HepG2 (cell line): ENCODE measurements around the gene BBS1. TPM values are rescaled to one million over a fixed set of nuclear protein-coding genes. Genes with fewer than 3 reads are reported as not detected.

Experiments
- ATAC-seq: fragments of 200-7000 bp; cut with Tn5 transposase; 3 replicates; pipeline ENCODE4 v1.9.1; 2020; ENCODE audit warnings: mild to moderate bottlenecking, moderate library complexity
- BruUV-seq: library from RNA; stranded (reverse); fragments of 400-500 nt; replicated peaks from 2 replicates; lab custom pipeline; 2021; lab: Mats Ljungman, UMichigan
- CTCF ChIA-PET: fragments of 300-600 bp; formaldehyde crosslinking; extraction: SDS; loops from one replicate; lab custom pipeline; 2021; ENCODE audit warnings: low total read pairs, inconsistent platforms, low intra/inter-chr PET ratio; lab: Yijun Ruan, JAX
- POLR2A ChIA-PET: fragments of 350-600 bp; sonication (Branson Sonifier 250); formaldehyde crosslinking; loops from one replicate; lab custom pipeline; 2020; ENCODE audit warnings: antibody characterized with exemption, inconsistent platforms; lab: Yijun Ruan, JAX
- DNase-seq: peaks from one replicate; pipeline ENCODE4 v3.0.0-alpha.2; 2015; ENCODE audit warnings: low spot score
- FAIRE-seq: peaks from 3 replicates; lab custom pipeline; 2011; peaks lifted over from hg19 to GRCh38; lab: Jason Lieb, UNC
- H2AFZ ChIP-seq: one replicate; pipeline ENCODE4 v1.6.1; 2011; ENCODE audit warnings: low read length, inconsistent platforms
- H3K27ac ChIP-seq: fragments of 300-600 bp; 3 replicates; pipeline ENCODE4 v1.8.0; 2011; ENCODE audit warnings: mixed run types, mild to moderate bottlenecking, mixed read lengths, low read length, inconsistent platforms; ENCODE audit not compliant: insufficient read depth; ENCODE audit errors: extremely low read length
- H3K27me3 ChIP-seq, 2 experiments: fragments of 200-600 bp in 1 of 2; 2 replicates in 1 of 2; 3 replicates in 1 of 2; pipeline versions ENCODE4 v1.6.0 to v1.8.0; 2011; ENCODE audit warnings: low read length in 2 of 2, mild to moderate bottlenecking in 2 of 2, moderate library complexity in 2 of 2, inconsistent platforms in 1 of 2; ENCODE audit not compliant: insufficient read depth in 2 of 2, control insufficient read depth in 1 of 2
- H3K36me3 ChIP-seq, 2 experiments: fragments of 200-600 bp in 1 of 2; replicated peaks in 1 of 2; 2 replicates in 1 of 2; 3 replicates in 1 of 2; pipeline versions ENCODE4 v1.5.1 to v1.8.0; 2011; ENCODE audit warnings: low read length in 2 of 2, inconsistent platforms in 1 of 2; ENCODE audit not compliant: insufficient read depth in 2 of 2, control insufficient read depth in 1 of 2
- H3K4me1 ChIP-seq: 2 replicates; pipeline ENCODE4 v1.5.1; 2012; ENCODE audit warnings: low read length, inconsistent platforms; ENCODE audit not compliant: insufficient read depth
- H3K4me2 ChIP-seq: 2 replicates; pipeline ENCODE4 v1.6.0; 2011; ENCODE audit warnings: low read depth, low read length, inconsistent platforms
- H3K4me3 ChIP-seq, 3 experiments: fragments of 200-600 bp in 1 of 3; sonication (generic), shearing (Covaris generic) in 1 of 3; replicated peaks in 1 of 3; 2 replicates each; pipeline ENCODE4 v1.5.1; 2011 to 2016; ENCODE audit warnings: low read length in 3 of 3, inconsistent platforms in 2 of 3, low read depth in 2 of 3, mild to moderate bottlenecking in 2 of 3, control low read depth in 1 of 3, mixed read lengths in 1 of 3; ENCODE audit not compliant: insufficient read depth in 1 of 3
- H3K79me2 ChIP-seq: one replicate; pipeline ENCODE4 v1.6.1; 2011; ENCODE audit warnings: low read length, inconsistent platforms; ENCODE audit not compliant: insufficient read depth
- H3K9ac ChIP-seq: 2 replicates; pipeline ENCODE4 v1.6.0; 2011; ENCODE audit warnings: mild to moderate bottlenecking, low read depth, low read length, inconsistent platforms; ENCODE audit not compliant: insufficient read depth
- H3K9me3 ChIP-seq: 2 replicates; pipeline ENCODE4 v1.5.1; 2012; ENCODE audit warnings: mild to moderate bottlenecking, low read length
- H4K20me1 ChIP-seq: 2 replicates; pipeline ENCODE4 v1.6.0; 2011; ENCODE audit warnings: inconsistent platforms, mild to moderate bottlenecking, low read length, moderate library complexity; ENCODE audit not compliant: insufficient read depth
- ELK4 ChIP-seq: sonication (generic); formaldehyde crosslinking; IDR thresholded peaks from 2 replicates; pipeline ENCODE4 v1.9.0; 2021; ENCODE audit warnings: missing genetic modification reagents, borderline replicate concordance
- HES4 ChIP-seq: sonication (generic); formaldehyde crosslinking; IDR thresholded peaks from 2 replicates; pipeline ENCODE4 v1.9.0; 2021; ENCODE audit warnings: mild to moderate bottlenecking, missing genetic modification reagents, borderline replicate concordance
- RARA ChIP-seq: IDR thresholded peaks from 2 replicates; pipeline ENCODE4 v1.6.1; 2016; ENCODE audit warnings: missing genetic modification reagents, missing compliant biosample characterization
- ZNF768 ChIP-seq: sonication (generic); formaldehyde crosslinking; IDR thresholded peaks from 2 replicates; pipeline ENCODE4 v1.4.0; 2020; ENCODE audit warnings: missing genetic modification reagents
- ZNF883 ChIP-seq: sonication (generic); formaldehyde crosslinking; IDR thresholded peaks from 2 replicates; pipeline ENCODE4 v1.5.1; 2020; ENCODE audit warnings: mild to moderate bottlenecking, missing genetic modification reagents; ENCODE audit errors: not compliant biosample characterization
- WGBS: methylation state at CpG from one replicate; pipeline ENCODE4 v1.1.6; 2017; ENCODE audit warnings: low lambda C conversion rate; 5-methylcytosine and 5-hydroxymethylcytosine counted together
- in situ Hi-C: cut with HindIII; loops from 2 replicates; pipeline ENCODE4 v1.10.0; 2017; ENCODE audit warnings: low pct_unique_long_range_greater_than_20kb; ENCODE audit not compliant: extremely low pct_ligation_motif_present
- intact Hi-C: fragments of 100-400 bp; cut with micrococcal nuclease; formaldehyde crosslinking; loops from one replicate; pipeline ENCODE4 v1.10.0; 2022; ENCODE audit not compliant: unreplicated experiment
- polyA plus RNA-seq, 8 experiments: library from polyadenylated mRNA; depleted of rRNA in 3 of 8; stranded (reverse) in 7 of 8; unstranded in 1 of 8; fragments of >200 nt; fragmentation: Illumina TruSeq in 4 of 8; extraction: Trizol in 4 of 8; gene quantifications; 2 replicates each; pipeline versions ENCODE4 v1.2.1 to v1.2.3, GENCODE V29; 2011 to 2016; ENCODE audit warnings: low read depth in 4 of 8, missing spikeins in 1 of 8, mixed read lengths in 1 of 8; ENCODE audit not compliant: insufficient read depth in 1 of 8
- total RNA-seq, 5 experiments: library from RNA; depleted of rRNA; stranded (reverse); fragments of >200 nt; fragmentation: Illumina TruSeq; extraction: Trizol; gene quantifications; 2 replicates each; pipeline ENCODE4 v1.2.3, GENCODE V29; 2016; ENCODE audit warnings: low read depth in 1 of 5

BBS1 gene
- total and polyA plus RNA-seq, 2 of the 13 experiments (the other 11 are each of a cell fraction or from before 2014, with no cell fraction given): 11.7 to 14.1 TPM

- DNase-seq (no peak), ATAC-seq (no peak), FAIRE-seq (no peak)
- H2AFZ ChIP-seq: no peak overlapping the region
- H4K20me1 ChIP-seq: no peaks in the 10 kb centered on the region; the same call in 1 of the 2 replicates
- TF ChIP-seq HES4 (CRISPR knock-in tag): no peak
- peak; percentile 64; the same call in 1 of the 2 replicates for TF ChIP-seq ZNF768
- H3K79me2 ChIP-seq: no peaks in the 10 kb centered on the region
- intact Hi-C loops (no loop called here), in situ Hi-C loops (no loop called here)
- H3K27me3 ChIP-seq: peaks cover 0 to 12% of the 10 kb centered on the region in 2 experiments; a peak in 3 of 5 replicates
- H3K4me2 ChIP-seq: no peak overlapping the region
- no peaks in the 10 kb centered on the region for H3K9me3 ChIP-seq
- POLR2A ChIA-PET: interaction anchor here (1.3 to 3.4 kb wide), 2 partner anchors 11 kb away, joined by 11 to 48 read pairs; partner anchors contain the start of gene DPP3
- H3K27ac ChIP-seq: no peak overlapping the region
- WGBS: 97% methylated on average over 5 of the region's 6 CpGs
- CTCF ChIA-PET: no interaction called here
- BruUV-seq: no TSS peak
- peaks cover 0 to 2% of the 10 kb centered on the region in 2 experiments; a peak in 2 of 5 replicates for H3K36me3 ChIP-seq
- no peak overlapping the region for H3K4me3 ChIP-seq
- H3K4me1 ChIP-seq: peaks cover 26% of the 10 kb centered on the region
- no peak overlapping the region for H3K9ac ChIP-seq
Observed at GRCh38 chr11:66468691-66469090, 41.7 kb upstream of the BBS1 start.

GRCh38 chr11:66469441-66469840 is 41.0 kb upstream of the BBS1 start:
- FAIRE-seq: no peak
- CTCF ChIA-PET: no interaction called here
- no peak for DNase-seq
- no peak overlapping the region for H3K27ac ChIP-seq
- TF ChIP-seq RARA (no peak), ELK4 (CRISPR knock-in tag) (no peak), ZNF883 (CRISPR knock-in tag) (no peak)
- H4K20me1 ChIP-seq: no peaks in the 10 kb centered on the region; the same call in 1 of the 2 replicates
- no peak overlapping the region for H3K4me3 ChIP-seq
- no peaks in the 10 kb centered on the region for H3K9me3 ChIP-seq
- no TSS peak for BruUV-seq
- H2AFZ ChIP-seq: no peak overlapping the region
- intact Hi-C loops: no loop called here
- whole genome bisulfite sequencing: 100% methylated on average over 1 of the region's 1 CpG
- H3K79me2 ChIP-seq: no peaks in the 10 kb centered on the region
- no peak for ATAC-seq
- H3K4me2 ChIP-seq: no peak overlapping the region
- H3K4me1 ChIP-seq: peaks cover 26% of the 10 kb centered on the region
- in situ Hi-C loops: no loop called here
- peaks cover 0 to 12% of the 10 kb centered on the region in 2 experiments; a peak in 3 of 5 replicates for H3K27me3 ChIP-seq
- H3K36me3 ChIP-seq: peaks cover 0 to 2% of the 10 kb centered on the region in 2 experiments; a peak in 3 of 5 replicates
- POLR2A ChIA-PET: interaction anchor here (1.3 kb wide), 1 partner anchor 11 kb away, joined by 11 read pairs; the partner anchor contains the start of gene DPP3
- no peak overlapping the region for H3K9ac ChIP-seq
